ENCODE data around the gene PSMB3.

Gene PSMB3

GRCh38 chr17:38752308-38753070, at the start of gene PSMB3:
PSMB3 (plus strand) TSS chr17:38752741; CDS start chr17:38752827, 86 bp downstream.
- DNase-seq (ENCODE audit: low read depth) = peak; percentile 99

- DNase-seq (ENCODE audit: low read depth) = no peak
Measured at GRCh38 chr17:38702916-38703741, 49.4 kb upstream of the PSMB3 start.

- no peak for DNase-seq (ENCODE audit: low read depth)
Measured at GRCh38 chr17:38703742-38704605, 48.6 kb upstream of the PSMB3 start.

- DNase-seq (ENCODE audit: low read depth) = no peak
Measured at GRCh38 chr17:38704606-38705522, 47.7 kb upstream of the PSMB3 start, which contains the start of gene MLLT6. MLLT6 (plus strand) TSS chr17:38705273; CDS start chr17:38705633, 360 bp downstream.

GRCh38 chr17:38705523-38705802, 47.1 kb upstream of the PSMB3 start:
- DNase-seq (ENCODE audit: low read depth) = no peak

- DNase-seq (ENCODE audit: low read depth) = no peak
Measured at GRCh38 chr17:38705803-38706504, 46.6 kb upstream of the PSMB3 start.

GRCh38 chr17:38706505-38707216, 45.9 kb upstream of the PSMB3 start:
- DNase-seq (ENCODE audit: low read depth) = no peak

GRCh38 chr17:38707678-38708351, 44.7 kb upstream of the PSMB3 start:
- DNase-seq (ENCODE audit: low read depth) = no peak

GRCh38 chr17:38709104-38709820, 43.3 kb upstream of the PSMB3 start:
- no peak for DNase-seq (ENCODE audit: low read depth)

GRCh38 chr17:38709864-38710603, 42.5 kb upstream of the PSMB3 start:
- DNase-seq (ENCODE audit: low read depth) = no peak

- no peak for DNase-seq (ENCODE audit: low read depth)
Measured at GRCh38 chr17:38710604-38710962, 42.0 kb upstream of the PSMB3 start.

GRCh38 chr17:38710985-38711384, 41.6 kb upstream of the PSMB3 start:
- no peak for DNase-seq (ENCODE audit: low read depth)

GRCh38 chr17:38711792-38712571, 40.6 kb upstream of the PSMB3 start:
- no peak for DNase-seq (ENCODE audit: low read depth)

GRCh38 chr17:38712593-38712992, 39.9 kb upstream of the PSMB3 start:
- DNase-seq (ENCODE audit: low read depth) = no peak

GRCh38 chr17:38713456-38714075, 39.0 kb upstream of the PSMB3 start:
- no peak for DNase-seq (ENCODE audit: low read depth)

- no peak for DNase-seq (ENCODE audit: low read depth)
Measured at GRCh38 chr17:38715216-38715943, 37.2 kb upstream of the PSMB3 start.
